Esophagus mucosa (tissue), 1 donor: ENCODE measurements around the gene TAF1B. TPM values are rescaled to one million over a fixed set of nuclear protein-coding genes. Genes with fewer than 3 reads are reported as not detected.

Experiments used
- ATAC-seq: fragments of 200-7000 bp; cut with Tn5 transposase; one replicate; pipeline ENCODE4 v1.9.1; 2020
- total RNA-seq: library from RNA; stranded (reverse); gene quantifications from one replicate; pipeline ENCODE4 v1.2.4, GENCODE V29; 2023
- donor health status: DM: yes; HTN: yes; CAD: no.

Gene TAF1B
- total RNA-seq, 1 donor from 2014 or later, result 24.7 TPM

- ATAC-seq, result peak; percentile 1
Measured at GRCh38 chr2:9808334-9809063, 34.8 kb upstream of the TAF1B start.

GRCh38 chr2:9809064-9809356 lies 34.3 kb upstream of the TAF1B start:
- ATAC-seq, result peak; percentile 79

- ATAC-seq, result peak; percentile 79
Measured at GRCh38 chr2:9809448-9810088, 33.7 kb upstream of the TAF1B start.

GRCh38 chr2:9811216-9811615 lies 32.1 kb upstream of the TAF1B start:
- no peak for ATAC-seq

- peak; percentile 0 for ATAC-seq
Measured at GRCh38 chr2:9811679-9812511, 31.4 kb upstream of the TAF1B start.

- no peak for ATAC-seq
Measured at GRCh38 chr2:9812945-9813311, 30.3 kb upstream of the TAF1B start.

- peak; percentile 29 for ATAC-seq
Measured at GRCh38 chr2:9813312-9814128, 29.8 kb upstream of the TAF1B start.

- no peak for ATAC-seq
Measured at GRCh38 chr2:9814129-9814868, 29.0 kb upstream of the TAF1B start.

GRCh38 chr2:9815076-9815475 lies 28.2 kb upstream of the TAF1B start:
- no peak for ATAC-seq

- ATAC-seq, result no peak
Measured at GRCh38 chr2:9815844-9816279, 27.4 kb upstream of the TAF1B start.

- peak; percentile 61 for ATAC-seq
Measured at GRCh38 chr2:9818097-9818496, 25.2 kb upstream of the TAF1B start.

- ATAC-seq, result no peak
Measured at GRCh38 chr2:9819551-9819950, 23.7 kb upstream of the TAF1B start.

- peak; percentile 85 for ATAC-seq
Measured at GRCh38 chr2:9820020-9820973, 23.0 kb upstream of the TAF1B start.

GRCh38 chr2:9821805-9822445 lies 21.3 kb upstream of the TAF1B start:
- peak; percentile 79 for ATAC-seq

- ATAC-seq, result no peak
Measured at GRCh38 chr2:9824441-9824840, 18.8 kb upstream of the TAF1B start.

- ATAC-seq, result no peak
Measured at GRCh38 chr2:9824956-9825720, 18.1 kb upstream of the TAF1B start.

GRCh38 chr2:9826208-9826607 lies 17.1 kb upstream of the TAF1B start:
- ATAC-seq, result no peak

- ATAC-seq, result peak; percentile 63
Measured at GRCh38 chr2:9830685-9831410, 12.4 kb upstream of the TAF1B start.

GRCh38 chr2:9831670-9832069 lies 11.6 kb upstream of the TAF1B start:
- ATAC-seq, result no peak
